Activated CD4-positive, alpha-beta memory T cell treated with anti-CD3 and anti-CD28 coated beads, Interleukin-2, amount 10 ng/mL, durations not matched to agents 7 days and 5 days (primary cell): Measurements from ENCODE around the gene NAV2. TPM values are rescaled to one million over a fixed set of nuclear protein-coding genes. Genes with fewer than 3 reads are reported as not detected.

Experiments used
- CTCF ChIA-PET: fragments of 350-600 bp; sonication (Branson Sonifier 250); formaldehyde crosslinking; loops from one replicate; lab custom pipeline; 2021; ENCODE audit warnings: antibody characterized with exemption, inconsistent platforms; lab: Charles Lee
- POLR2A ChIA-PET: fragments of 350-600 bp; sonication (Branson Sonifier 250); formaldehyde crosslinking; loops from one replicate; lab custom pipeline; 2021; ENCODE audit warnings: antibody characterized with exemption; lab: Charles Lee
- DNase-seq: peaks from one replicate; pipeline ENCODE4 v3.0.0-alpha.2; 2020
- H3K27ac Mint-ChIP-seq: one replicate; pipeline ENCODE4 v1.8.0; 2021; ENCODE audit warnings: mild to moderate bottlenecking, mixed read lengths
- H3K27me3 Mint-ChIP-seq: one replicate; pipeline ENCODE4 v1.8.0; 2021; ENCODE audit warnings: mixed read lengths
- H3K36me3 Mint-ChIP-seq: one replicate; pipeline ENCODE4 v1.8.0; 2021; ENCODE audit warnings: low read depth, mixed read lengths
- H3K4me1 Mint-ChIP-seq: one replicate; pipeline ENCODE4 v1.8.0; 2021; ENCODE audit warnings: mixed read lengths
- H3K4me3 Mint-ChIP-seq: one replicate; pipeline ENCODE4 v1.8.0; 2021; ENCODE audit warnings: mild to moderate bottlenecking, mixed read lengths
- H3K9me3 Mint-ChIP-seq: one replicate; pipeline ENCODE4 v1.8.0; 2021; ENCODE audit warnings: mixed read lengths
- total RNA-seq, 2 experiments: library from RNA; stranded (reverse); gene quantifications; one replicate each; pipeline ENCODE4 v1.2.3, GENCODE V29; 2021

Gene NAV2
- total RNA-seq, 2 experiments from 2014 or later, result 0.53 to 0.70 TPM

DNA sequence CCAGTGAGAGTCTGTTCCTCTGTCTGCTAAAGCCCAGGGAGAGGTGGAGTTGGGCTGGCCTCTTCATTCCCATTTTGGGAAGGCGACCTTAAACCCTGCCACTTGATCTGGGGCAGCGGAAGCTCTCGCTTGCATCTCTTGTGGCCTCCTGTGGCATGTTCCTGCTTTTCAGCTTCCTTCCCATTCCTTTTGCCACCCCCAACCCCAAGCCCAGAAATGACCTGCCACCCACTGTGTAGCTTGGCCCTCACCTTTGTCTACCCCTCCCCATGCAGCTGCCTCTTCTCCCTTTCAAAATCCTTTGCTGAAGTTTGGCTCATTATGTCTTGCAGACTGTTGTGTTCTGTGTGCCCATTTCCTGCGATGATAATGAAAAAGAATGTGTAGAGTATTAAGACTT is 337.4 kb downstream of the NAV2 start:
- no peak for DNase-seq
- no peaks in the 10 kb centered on the region for H3K36me3 Mint-ChIP-seq
- no peak overlapping the region for H3K27ac Mint-ChIP-seq
- H3K9me3 Mint-ChIP-seq, result no peaks in the 10 kb centered on the region
- H3K27me3 Mint-ChIP-seq, result no peaks in the 10 kb centered on the region
- ChIA-PET CTCF (no interaction called here), POLR2A (no interaction called here)
- no peaks in the 10 kb centered on the region for H3K4me1 Mint-ChIP-seq
- H3K4me3 Mint-ChIP-seq, result no peak overlapping the region

DNA sequence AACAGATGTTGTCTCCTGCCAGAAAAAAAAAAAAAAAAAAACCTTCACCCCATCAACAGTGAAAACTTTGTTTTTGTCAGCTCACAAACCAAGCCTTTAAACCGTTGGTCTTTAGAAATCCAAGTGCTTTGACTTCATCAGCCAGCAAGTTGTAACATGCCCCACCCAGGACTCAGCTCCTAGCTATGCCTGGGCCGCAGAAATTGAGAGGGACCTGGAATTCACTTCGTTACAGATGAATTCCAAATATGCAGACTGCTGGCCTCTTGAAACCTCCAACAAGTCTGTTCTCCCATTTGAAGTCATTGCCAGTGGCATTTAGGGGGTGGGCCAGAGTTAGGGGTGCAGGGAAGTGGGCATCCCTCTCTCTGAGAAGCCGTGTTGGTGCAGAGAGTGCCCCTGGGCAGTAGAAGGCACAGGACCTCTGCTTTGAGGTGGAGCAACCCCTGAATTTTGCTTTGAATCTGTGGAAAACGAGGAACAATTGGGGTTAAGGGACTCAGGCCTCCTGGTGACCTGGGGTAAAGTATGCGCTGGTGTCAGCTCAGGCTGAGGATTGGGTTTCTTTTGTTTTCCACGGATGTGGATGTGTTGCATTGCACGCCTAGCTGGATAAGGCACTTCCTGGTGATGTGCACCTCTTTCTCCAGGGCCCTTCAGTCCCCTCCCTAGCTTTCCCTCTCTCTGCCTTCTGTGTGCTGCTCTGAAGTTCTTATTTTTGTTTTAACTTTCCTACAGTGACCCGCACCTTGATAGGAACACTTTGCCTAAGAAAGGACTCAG is 338.1 kb downstream of the NAV2 start:
- Mint-ChIP-seq H3K36me3 (no peaks in the 10 kb centered on the region), H3K4me3 (no peak overlapping the region), H3K27me3 (no peaks in the 10 kb centered on the region), H3K27ac (no peak overlapping the region), H3K9me3 (no peaks in the 10 kb centered on the region), H3K4me1 (no peaks in the 10 kb centered on the region)
- no peak for DNase-seq
- ChIA-PET CTCF (interaction anchor here (0.7 kb wide), 1 partner anchor 18 kb away, joined by 3 read pairs; no protein-coding TSS in a partner anchor), POLR2A (no interaction called here)

DNA sequence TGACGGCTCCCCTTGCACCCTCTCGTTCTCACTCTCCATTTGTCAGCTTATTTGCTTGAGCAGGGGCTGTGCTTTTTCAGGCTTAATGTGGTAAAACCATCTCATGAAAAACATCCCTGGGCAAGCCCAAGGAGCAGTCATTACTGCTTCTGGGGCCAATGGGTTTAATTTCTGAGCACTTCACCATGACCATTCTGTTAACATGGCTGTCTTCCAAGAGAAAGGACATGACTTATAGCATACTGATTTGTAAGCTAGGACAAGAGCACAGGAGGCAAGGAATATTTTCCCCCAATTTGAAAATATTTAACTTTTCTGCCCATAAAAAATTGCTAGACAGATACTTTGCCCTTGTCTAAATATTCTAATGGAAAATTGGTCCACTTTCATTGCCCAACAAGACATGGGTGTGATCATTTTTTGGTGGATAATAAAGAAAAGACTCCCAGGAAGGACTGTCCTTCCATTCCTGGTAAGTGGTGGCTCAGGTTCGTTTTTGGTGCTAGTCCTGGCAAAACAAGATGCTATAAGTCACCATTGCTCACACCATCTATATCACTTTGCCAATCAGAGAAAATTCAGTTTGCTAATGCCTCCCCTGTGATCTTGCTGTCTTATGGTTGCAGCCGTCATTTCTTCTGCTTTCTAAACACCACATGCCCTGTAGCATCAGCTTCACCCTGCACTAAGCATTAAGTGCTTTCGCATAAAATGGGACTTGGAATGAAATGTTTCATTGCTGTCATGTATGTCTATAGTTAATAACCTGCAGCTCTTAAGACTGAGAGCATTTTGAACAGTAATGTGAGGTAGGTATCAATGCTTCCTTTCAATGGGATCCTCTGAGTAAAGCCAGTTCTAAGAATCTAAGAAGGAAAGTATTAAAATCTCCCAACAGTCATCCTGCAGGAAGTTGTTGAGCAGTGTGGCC is 339.1 kb downstream of the NAV2 start:
- Mint-ChIP-seq H3K4me3 (no peak overlapping the region), H3K27ac (no peak overlapping the region), H3K36me3 (no peaks in the 10 kb centered on the region), H3K9me3 (no peaks in the 10 kb centered on the region), H3K27me3 (no peaks in the 10 kb centered on the region), H3K4me1 (no peaks in the 10 kb centered on the region)
- POLR2A ChIA-PET, result no interaction called here
- CTCF ChIA-PET, result no interaction called here
- no peak for DNase-seq

DNA sequence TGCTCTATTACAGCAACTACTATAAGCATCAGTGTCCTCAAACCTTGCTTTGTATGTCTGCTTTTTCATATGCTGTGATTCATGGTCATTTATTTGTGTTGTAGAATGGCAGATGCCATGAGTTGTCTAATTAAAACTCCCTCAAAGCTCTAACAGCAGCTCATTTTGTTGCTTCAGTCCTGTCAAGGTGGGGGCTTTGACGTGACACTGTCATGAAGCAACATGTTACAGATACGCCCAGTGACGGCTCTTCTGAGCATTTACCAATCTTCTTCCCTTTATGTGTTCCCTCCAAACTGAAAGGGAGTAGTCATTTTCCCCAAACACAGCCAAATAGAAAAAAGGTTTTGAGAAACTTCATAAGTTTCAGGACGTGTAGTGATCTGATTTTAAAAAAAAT is 340.9 kb downstream of the NAV2 start:
- H3K27me3 Mint-ChIP-seq, result no peaks in the 10 kb centered on the region
- ChIA-PET POLR2A (no interaction called here), CTCF (no interaction called here)
- H3K9me3 Mint-ChIP-seq, result no peaks in the 10 kb centered on the region
- H3K4me1 Mint-ChIP-seq, result no peaks in the 10 kb centered on the region
- no peak overlapping the region for H3K27ac Mint-ChIP-seq
- H3K4me3 Mint-ChIP-seq, result no peak overlapping the region
- no peak for DNase-seq
- H3K36me3 Mint-ChIP-seq, result no peaks in the 10 kb centered on the region

DNA sequence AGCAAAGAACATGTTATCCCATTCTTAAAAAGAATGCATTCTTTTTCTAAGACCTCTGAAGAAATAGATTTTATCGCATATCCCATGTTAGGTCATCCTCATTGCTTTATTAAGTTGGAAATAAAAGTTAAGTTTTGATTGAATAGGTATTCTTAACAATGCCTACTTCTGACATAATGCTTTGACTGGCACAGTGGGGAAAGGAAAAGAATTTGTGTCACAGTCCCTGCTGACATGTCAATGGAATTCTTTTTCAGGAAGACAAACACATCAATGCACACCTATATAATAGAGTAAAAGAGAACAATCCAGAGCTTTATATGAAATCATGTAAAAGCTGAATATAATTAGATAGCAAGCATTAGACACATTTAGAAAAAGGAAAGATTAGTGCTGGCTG is 341.9 kb downstream of the NAV2 start:
- Mint-ChIP-seq H3K4me1 (no peaks in the 10 kb centered on the region), H3K4me3 (no peak overlapping the region), H3K27ac (no peak overlapping the region), H3K9me3 (no peaks in the 10 kb centered on the region), H3K27me3 (no peaks in the 10 kb centered on the region), H3K36me3 (no peaks in the 10 kb centered on the region)
- CTCF ChIA-PET, result no interaction called here
- no peak for DNase-seq
- POLR2A ChIA-PET, result no interaction called here

DNA sequence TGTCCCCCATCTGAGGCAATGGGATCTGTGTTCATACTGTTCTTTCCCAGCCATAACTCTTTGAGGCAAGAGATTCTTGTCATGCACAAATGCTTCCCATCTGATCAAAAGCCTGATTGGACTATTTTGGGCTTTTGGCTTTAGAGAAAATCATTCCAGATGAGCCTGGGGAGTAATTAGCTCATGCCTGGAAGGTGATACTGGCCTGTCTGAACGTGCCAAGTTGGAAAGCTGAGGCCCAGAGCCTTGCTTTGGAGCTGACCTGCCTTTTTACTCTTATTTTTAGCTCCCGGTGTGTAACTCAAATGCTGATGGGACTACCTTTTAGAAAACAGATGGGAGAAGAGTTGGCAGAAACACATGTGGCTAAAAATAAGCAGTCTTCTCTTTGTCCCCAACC is 342.7 kb downstream of the NAV2 start:
- POLR2A ChIA-PET, result no interaction called here
- Mint-ChIP-seq H3K27ac (no peak overlapping the region), H3K9me3 (no peaks in the 10 kb centered on the region), H3K36me3 (no peaks in the 10 kb centered on the region), H3K4me1 (no peaks in the 10 kb centered on the region), H3K27me3 (no peaks in the 10 kb centered on the region), H3K4me3 (no peak overlapping the region)
- CTCF ChIA-PET, result no interaction called here
- no peak for DNase-seq

DNA sequence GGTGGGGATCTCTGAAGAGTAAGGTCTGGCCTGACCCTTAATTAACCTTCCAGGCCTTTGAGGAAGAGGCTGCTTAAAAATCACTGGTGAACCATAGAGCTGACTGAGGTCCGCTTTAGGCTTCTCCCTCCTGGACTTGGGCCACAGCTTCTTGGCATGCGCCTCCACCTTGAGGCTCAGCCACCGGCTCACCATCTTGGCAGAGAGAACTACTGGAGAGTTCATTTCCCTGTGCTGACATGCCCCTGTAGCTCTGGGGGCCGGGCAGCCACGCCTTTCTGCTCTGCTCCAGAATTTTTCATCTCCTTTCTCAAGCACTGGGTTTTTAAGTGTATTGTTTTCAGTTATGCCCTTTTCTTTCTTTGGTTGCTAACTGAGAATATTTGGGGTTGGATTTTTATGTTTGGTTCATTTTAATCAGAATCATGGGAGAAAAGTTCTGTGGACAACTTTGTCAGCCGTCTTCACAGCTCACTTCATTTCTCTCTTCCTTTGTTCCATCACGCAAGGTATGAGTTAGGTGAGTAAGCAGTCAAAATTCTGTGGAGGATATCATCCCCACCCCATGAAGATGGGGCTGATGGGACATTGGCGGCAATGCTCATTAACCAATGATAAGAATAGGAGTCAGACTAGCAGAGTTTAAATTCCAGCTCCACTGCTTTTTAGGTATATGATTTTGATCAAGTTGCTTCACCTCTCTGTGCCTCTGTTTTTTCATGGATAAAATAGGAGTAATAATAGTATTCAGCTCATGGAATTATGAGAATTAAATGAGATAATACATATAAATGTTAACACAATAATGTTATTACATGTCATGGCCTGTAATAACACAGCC is 343.7 kb downstream of the NAV2 start:
- ChIA-PET POLR2A (no interaction called here), CTCF (interaction anchor here (1.1 kb wide), 1 partner anchor 10 kb away, joined by 3 read pairs; no protein-coding TSS in a partner anchor)
- Mint-ChIP-seq H3K9me3 (no peaks in the 10 kb centered on the region), H3K4me3 (no peak overlapping the region), H3K36me3 (no peaks in the 10 kb centered on the region), H3K27me3 (no peaks in the 10 kb centered on the region), H3K4me1 (no peaks in the 10 kb centered on the region), H3K27ac (no peak overlapping the region)
- DNase-seq, result no peak

DNA sequence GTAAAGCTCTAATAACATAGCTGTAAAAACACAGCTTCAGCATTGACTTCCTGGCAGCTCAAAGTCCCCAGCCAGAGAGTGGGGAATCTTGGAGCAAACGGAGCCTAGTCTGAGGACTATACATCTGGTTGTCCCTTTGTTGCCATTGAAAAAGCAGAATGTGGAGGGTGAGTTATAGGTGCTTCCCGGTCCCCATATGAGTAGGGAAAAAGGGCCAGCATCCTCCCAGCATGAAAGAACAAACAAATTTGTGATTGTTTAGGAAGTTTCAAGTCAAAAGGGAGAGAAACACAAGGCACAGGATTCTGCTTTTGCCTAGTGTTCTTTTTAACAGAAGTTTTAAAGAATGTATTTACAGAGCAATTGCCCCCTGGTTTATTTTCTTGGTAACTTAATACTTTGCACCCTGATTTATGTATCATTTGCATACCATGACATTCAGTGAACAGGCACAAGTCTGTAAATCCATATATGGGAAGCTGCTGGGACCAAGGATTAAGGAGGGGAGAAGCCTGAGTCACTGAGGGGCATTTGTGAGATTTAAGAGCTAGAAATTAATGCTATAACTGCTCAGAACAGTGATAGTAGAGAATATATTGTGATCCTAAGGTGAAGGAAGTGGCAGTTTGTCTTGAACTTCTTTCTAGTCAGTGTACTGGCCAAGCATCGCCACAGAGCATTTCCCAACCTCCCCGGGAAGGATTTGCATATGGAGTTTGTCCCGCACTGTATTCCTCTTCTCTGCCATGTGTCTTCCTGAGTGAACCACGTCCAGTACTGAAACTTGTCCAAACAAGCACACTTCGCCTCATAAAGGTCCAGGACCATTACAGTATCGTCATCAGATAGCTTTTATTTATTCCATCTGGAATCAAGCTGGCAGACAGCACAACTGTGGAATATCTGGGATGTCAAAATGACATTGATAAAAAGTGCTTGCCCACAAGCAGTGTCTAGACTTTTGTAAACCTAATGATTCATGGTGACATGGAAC is 344.6 kb downstream of the NAV2 start:
- no peak overlapping the region for H3K4me3 Mint-ChIP-seq
- ChIA-PET POLR2A (no interaction called here), CTCF (interaction anchor here (0.9 to 1.1 kb wide), 3 partner anchors 9 to 105 kb away, joined by 3 read pairs; no protein-coding TSS in a partner anchor)
- DNase-seq, result no peak
- no peaks in the 10 kb centered on the region for H3K4me1 Mint-ChIP-seq
- H3K9me3 Mint-ChIP-seq, result no peaks in the 10 kb centered on the region
- H3K27ac Mint-ChIP-seq, result no peak overlapping the region
- H3K27me3 Mint-ChIP-seq, result no peaks in the 10 kb centered on the region
- H3K36me3 Mint-ChIP-seq, result no peaks in the 10 kb centered on the region

DNA sequence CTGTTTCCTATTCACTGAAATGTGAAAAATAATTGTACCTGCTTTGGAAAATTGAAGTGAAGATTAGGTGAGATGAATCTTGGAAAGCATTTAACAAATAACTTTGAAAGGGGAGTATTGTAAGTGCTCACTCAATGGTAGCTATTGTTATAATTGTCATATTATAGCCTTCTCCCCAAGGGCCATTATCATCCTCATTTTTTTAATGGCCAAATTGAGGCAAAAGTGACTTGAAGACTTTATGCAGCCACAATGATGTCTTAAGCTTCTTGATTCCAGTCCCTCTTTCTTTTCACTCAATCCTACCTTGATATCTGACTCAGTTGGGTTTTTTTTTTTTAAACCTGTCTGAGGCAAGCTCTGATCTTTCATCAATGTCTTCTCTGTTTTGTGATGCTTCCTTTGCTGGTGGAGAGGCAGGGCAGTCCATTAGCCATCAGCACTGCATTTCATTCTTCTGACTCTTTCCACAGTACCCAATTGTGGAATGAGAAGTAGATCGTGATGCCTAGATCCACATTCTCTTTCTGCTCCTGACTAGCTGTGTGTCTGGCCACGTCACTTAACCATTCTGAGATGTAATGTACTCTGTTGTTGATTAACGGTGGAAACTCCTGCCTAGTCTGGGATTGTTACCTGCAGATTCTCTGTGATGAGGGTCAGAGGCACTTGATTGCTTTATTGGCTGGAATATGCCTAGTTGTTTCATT is 346.3 kb downstream of the NAV2 start:
- Mint-ChIP-seq H3K36me3 (no peaks in the 10 kb centered on the region), H3K27me3 (no peaks in the 10 kb centered on the region), H3K27ac (no peak overlapping the region), H3K4me1 (no peaks in the 10 kb centered on the region), H3K9me3 (no peaks in the 10 kb centered on the region), H3K4me3 (no peak overlapping the region)
- ChIA-PET CTCF (no interaction called here), POLR2A (no interaction called here)
- DNase-seq, result no peak

DNA sequence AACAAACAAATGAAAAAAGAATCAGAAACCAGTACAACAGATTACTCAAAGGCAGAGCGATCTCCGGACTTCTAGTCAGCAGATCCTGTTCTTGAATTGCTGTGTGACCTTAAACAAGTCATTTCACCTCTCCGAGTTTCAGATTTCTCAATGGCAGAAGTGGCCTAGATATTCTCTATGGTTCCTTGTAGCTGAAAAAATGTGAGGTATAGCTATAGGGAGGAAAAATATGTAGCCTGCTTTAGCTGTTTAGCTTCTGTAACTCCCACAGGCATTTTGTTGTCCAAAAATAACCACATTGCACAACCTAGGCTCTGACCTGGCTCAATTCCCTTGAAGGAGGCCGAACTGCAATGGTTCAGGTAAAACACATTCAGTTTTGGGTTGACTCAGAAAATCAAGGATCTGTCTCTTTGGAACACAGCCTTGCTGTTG is 347.0 kb downstream of the NAV2 start:
- Mint-ChIP-seq H3K27ac (no peak overlapping the region), H3K9me3 (no peaks in the 10 kb centered on the region), H3K27me3 (no peaks in the 10 kb centered on the region), H3K4me3 (no peak overlapping the region), H3K36me3 (no peaks in the 10 kb centered on the region), H3K4me1 (no peaks in the 10 kb centered on the region)
- ChIA-PET POLR2A (interaction anchor here (0.7 kb wide), 1 partner anchor 312 kb away, joined by 3 read pairs; no protein-coding TSS in a partner anchor), CTCF (no interaction called here)
- no peak for DNase-seq

DNA sequence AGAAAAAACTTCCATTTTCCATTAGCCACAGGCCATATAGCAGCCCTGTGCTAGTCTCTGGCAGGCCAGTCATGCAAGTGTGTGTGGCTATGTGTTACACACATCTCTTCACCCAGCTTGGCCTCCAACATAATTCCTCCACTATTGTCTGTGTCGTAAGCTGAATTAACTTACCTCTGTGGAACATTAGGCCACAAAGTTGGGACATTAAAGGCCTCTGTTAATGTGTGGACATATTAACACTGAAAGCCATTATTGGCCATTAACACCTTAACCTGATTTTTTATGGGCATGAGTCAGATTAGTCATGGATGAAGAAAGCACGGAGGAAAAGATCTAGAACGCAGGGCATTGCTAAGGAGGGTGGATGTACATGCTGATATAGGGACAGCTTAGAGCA is 347.5 kb downstream of the NAV2 start:
- CTCF ChIA-PET, result no interaction called here
- H3K4me3 Mint-ChIP-seq, result no peak overlapping the region
- H3K9me3 Mint-ChIP-seq, result no peaks in the 10 kb centered on the region

More for the DNA sequence above, 347.5 kb downstream of the NAV2 start:
- Mint-ChIP-seq H3K36me3 (no peaks in the 10 kb centered on the region), H3K4me1 (no peaks in the 10 kb centered on the region), H3K27me3 (no peaks in the 10 kb centered on the region), H3K27ac (no peak overlapping the region)
- no peak for DNase-seq
- POLR2A ChIA-PET, result no interaction called here
